ENCODE data around the gene GULP1. TPM values are rescaled to one million over a fixed set of nuclear protein-coding genes. Genes with fewer than 3 reads are reported as not detected.
A peak's percentile ranks its signal among the peaks of the same experiment; 100 is the strongest.

GULP1 gene
- total RNA-seq, 1 experiment from 2014 or later: 140 TPM

DNA sequence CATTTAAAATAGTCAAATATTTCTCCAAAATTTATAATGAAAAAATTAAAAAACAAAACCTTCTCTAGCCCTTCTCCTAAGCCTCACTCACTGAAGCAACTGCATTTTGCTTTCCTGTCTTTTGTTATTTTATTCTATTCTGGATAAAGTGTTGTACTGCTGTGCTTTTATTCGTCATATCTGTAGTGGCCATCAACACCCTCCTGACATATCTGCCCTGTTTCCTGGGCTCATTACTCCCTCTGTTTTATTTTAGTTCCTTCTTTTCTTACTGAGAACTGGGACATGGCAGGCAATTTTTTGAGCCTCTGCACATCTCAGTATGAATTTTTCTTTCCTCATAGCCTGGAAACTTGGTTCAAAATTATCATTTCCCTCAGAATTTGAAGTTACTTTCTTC, 224.2 kb downstream of the GULP1 start:
- H3K4me1 ChIP-seq (ENCODE audit: insufficient read depth, low read length): peaks cover 9% of the 10 kb centered on the region
- H3K9me3 Mint-ChIP-seq: peaks cover 0 to 2% of the 10 kb centered on the region in 2 experiments; a peak in 1 of 5 replicates
- H3K27me3 Mint-ChIP-seq (ENCODE audit: low read depth): no peaks in the 10 kb centered on the region
- peaks cover 9% of the 10 kb centered on the region for H3K79me1 ChIP-seq (ENCODE audit: insufficient read depth, low read depth, low read length, poor library complexity, severe bottlenecking)
- no peak for DNase-seq
- TF ChIP-seq CTCF (conservative IDR thresholded peaks at IDR 0.05): no peak
- no peaks in the 10 kb centered on the region for H3K9me3 ChIP-seq (ENCODE audit: control insufficient read depth, low read depth, low read length)
- H4K91ac ChIP-seq (ENCODE audit: insufficient read length, low read depth, low read length): no peak overlapping the region
- H3K14ac ChIP-seq (ENCODE audit: insufficient read depth, low read length): no peak overlapping the region
- no peak overlapping the region for H2BK12ac ChIP-seq (ENCODE audit: insufficient read length, low read depth, low read length)
- no peak overlapping the region for H3T11ph ChIP-seq (ENCODE audit: low read length)
- H4K8ac ChIP-seq (replicated peaks; ENCODE audit: insufficient read length, low read depth, low read length): no peak overlapping the region
- no peak overlapping the region for H2BK15ac ChIP-seq (ENCODE audit: low read depth, low read length)
- no peaks in the 10 kb centered on the region for H3K27me3 ChIP-seq (ENCODE audit: insufficient read depth, low read length)
- no peak overlapping the region for H3K4ac ChIP-seq (ENCODE audit: low read depth, low read length)
- H2BK5ac ChIP-seq (ENCODE audit: insufficient read length, low read length): no peak overlapping the region
- H3K56ac ChIP-seq (ENCODE audit: insufficient read length, low read depth, low read length): no peak overlapping the region
- no peak overlapping the region for H3K23ac ChIP-seq (ENCODE audit: insufficient read length, low read depth, low read length)
- H3K27ac ChIP-seq (ENCODE audit: insufficient read length, low read depth, low read length): no peak overlapping the region
- peaks cover 4 to 14% (median 6%) of the 10 kb centered on the region in 3 experiments; a peak in 5 of 7 replicates for H3K36me3 Mint-ChIP-seq (ENCODE audit: insufficient read depth in 1 of 3, low read depth in 3 of 3)
- H3K4me2 ChIP-seq (ENCODE audit: insufficient read depth, insufficient read length, low read length): no peak overlapping the region
- no peaks in the 10 kb centered on the region; the same call in 1 of the 2 replicates for H3K79me2 ChIP-seq (ENCODE audit: insufficient read depth, low read length)
- H3K9ac ChIP-seq (ENCODE audit: extremely low read depth, insufficient read length, low read length): no peak overlapping the region
- no peak overlapping the region for H3K18ac ChIP-seq (ENCODE audit: insufficient read length, low read depth, low read length)
- no peak overlapping the region for H3K4me3 Mint-ChIP-seq
- peak overlapping the region in 1 of 3 experiments; percentile 19; a peak in 2 of 7 replicates for H3K27ac Mint-ChIP-seq
- H2AK5ac ChIP-seq (ENCODE audit: insufficient read length, low read length): no peak overlapping the region
- H3K4me1 Mint-ChIP-seq: peaks cover 26 to 33% of the 10 kb centered on the region in 2 experiments
- H4K5ac ChIP-seq (ENCODE audit: insufficient read length, low read depth, low read length): no peak overlapping the region
- no peak overlapping the region for H2BK120ac ChIP-seq (ENCODE audit: low read depth, low read length, poor library complexity, severe bottlenecking)
- H3K23me2 ChIP-seq (ENCODE audit: insufficient read length, low read depth, low read length, poor library complexity, severe bottlenecking): no peaks in the 10 kb centered on the region
- H2BK20ac ChIP-seq (ENCODE audit: low read depth, low read length, poor library complexity, severe bottlenecking): no peak overlapping the region
- no CpG with 5 or more reads among the region's 1 CpG for WGBS (ENCODE audit: extremely low coverage, insufficient read length, low lambda C conversion rate)
- H2AFZ ChIP-seq (ENCODE audit: low read length): no peak overlapping the region
- no peaks in the 10 kb centered on the region for H4K20me1 ChIP-seq (ENCODE audit: control insufficient read depth, insufficient read depth, insufficient read length)
